Subcutaneous adipose tissue (tissue), 4 donors: ENCODE measurements around the gene ANGEL2. TPM values are rescaled to one million over a fixed set of nuclear protein-coding genes. Genes with fewer than 3 reads are reported as not detected.

Experiments used
- total RNA-seq, 4 donors: library from RNA; depleted of rRNA; stranded (reverse); fragments of >200 nt; gene quantifications; one replicate each; pipeline ENCODE4 v1.1.0, GENCODE V29; 2016
- TF ChIP-seq, protein P1 (sequence below): fragments of 450-650 bp; IDR thresholded peaks from one replicate; pipeline ENCODE4 v1.5.1; 2016; ENCODE audit warnings: low read depth, mild to moderate bottlenecking, control low read depth, antibody characterized with exemption, moderate library complexity

Gene ANGEL2
- total RNA-seq, 4 donors from 2014 or later, result 53.3 to 66.5 (median 62.5) TPM

DNA sequence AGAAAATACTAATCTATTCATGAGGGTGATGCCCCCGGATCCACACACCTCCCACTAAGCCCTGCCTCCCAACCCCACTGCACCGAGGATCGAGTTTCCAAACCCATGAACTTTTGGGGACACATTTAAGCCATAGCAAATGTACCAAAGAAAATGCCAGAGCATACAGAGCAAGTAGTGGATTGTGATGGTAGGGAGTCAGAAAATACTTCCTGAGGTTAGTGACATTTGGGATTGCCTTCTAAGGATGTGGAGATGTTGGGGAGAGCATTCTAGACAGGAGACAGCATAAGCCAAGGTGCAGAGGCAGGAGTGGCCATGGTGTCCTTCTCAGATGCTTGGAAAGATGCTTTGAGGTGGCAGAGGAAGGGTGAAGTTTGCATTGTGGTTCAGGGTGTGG lies 32.2 kb downstream of the ANGEL2 start:
- TF ChIP-seq, protein P1, sequence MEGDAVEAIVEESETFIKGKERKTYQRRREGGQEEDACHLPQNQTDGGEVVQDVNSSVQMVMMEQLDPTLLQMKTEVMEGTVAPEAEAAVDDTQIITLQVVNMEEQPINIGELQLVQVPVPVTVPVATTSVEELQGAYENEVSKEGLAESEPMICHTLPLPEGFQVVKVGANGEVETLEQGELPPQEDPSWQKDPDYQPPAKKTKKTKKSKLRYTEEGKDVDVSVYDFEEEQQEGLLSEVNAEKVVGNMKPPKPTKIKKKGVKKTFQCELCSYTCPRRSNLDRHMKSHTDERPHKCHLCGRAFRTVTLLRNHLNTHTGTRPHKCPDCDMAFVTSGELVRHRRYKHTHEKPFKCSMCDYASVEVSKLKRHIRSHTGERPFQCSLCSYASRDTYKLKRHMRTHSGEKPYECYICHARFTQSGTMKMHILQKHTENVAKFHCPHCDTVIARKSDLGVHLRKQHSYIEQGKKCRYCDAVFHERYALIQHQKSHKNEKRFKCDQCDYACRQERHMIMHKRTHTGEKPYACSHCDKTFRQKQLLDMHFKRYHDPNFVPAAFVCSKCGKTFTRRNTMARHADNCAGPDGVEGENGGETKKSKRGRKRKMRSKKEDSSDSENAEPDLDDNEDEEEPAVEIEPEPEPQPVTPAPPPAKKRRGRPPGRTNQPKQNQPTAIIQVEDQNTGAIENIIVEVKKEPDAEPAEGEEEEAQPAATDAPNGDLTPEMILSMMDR, result no peak

DNA sequence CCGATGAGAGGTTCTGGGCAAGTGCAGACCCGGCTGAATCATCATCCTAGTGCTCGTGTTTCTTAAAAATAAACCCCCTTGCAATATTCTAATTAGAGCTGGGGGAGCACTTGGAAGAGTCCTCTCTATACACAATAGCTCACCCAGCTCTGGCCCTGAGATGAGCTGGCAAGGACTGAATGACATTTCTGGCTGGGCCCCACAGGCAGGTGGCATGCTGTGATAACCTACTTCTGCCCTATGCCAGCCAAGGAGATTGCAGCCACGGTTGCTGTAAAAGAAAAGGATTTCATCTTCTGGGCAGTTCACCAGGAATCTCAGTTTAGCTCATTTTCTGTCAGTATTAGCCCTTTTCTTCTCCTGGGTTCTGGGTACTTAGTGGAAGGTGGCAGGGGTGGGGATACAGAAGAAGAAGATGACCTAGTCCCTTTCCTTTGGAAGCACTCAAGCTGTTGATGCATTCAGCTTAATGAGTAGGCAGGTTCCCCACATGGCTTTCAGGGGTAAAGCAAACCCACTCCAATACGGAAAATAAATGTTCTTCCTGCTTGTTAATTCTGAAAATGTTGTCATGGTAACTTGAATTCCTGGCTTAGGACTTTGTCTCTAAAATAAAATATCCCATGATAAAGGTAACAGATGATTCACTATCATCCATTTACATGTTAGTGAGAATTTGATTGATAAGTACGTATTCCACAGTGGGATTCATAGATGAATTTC lies 33.1 kb downstream of the ANGEL2 start:
- TF ChIP-seq, protein P1, result no peak

DNA sequence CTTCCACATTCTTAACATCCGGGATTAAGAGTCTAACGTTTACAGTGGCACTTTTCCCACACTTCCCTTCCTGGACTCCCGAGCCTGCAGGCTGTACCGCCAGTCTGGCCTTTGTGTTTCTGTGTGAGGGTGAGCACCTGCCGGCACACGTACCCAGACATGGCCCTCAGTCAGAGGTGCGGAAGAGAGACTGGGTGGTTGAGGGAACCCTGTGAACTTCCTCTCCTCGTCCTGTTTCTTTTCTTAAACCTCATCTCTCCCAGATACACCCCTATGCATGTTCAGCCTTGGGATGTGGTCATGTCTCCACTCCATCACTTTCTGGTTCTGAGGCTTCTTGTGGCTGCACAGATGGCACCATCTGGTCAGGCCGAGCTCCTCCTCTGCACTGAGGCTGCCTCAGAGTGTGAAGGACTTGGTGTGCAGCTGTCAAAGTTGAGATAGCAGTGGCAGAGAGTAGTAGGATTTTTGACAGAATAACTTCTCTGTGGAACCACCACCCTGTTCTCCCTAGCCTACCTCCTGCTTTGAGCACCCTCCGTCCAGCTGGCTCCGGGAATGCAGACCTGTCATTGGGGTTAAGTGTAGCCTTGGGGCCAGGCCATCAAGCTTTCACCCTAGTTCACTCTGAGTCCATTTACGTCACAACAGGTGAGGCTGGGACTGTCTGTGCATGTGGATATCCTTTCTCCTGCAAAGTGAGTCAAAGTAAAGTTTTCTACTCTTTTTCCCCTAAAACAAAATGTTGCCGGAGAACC lies 33.9 kb downstream of the ANGEL2 start:
- TF ChIP-seq, protein P1, result no peak

DNA sequence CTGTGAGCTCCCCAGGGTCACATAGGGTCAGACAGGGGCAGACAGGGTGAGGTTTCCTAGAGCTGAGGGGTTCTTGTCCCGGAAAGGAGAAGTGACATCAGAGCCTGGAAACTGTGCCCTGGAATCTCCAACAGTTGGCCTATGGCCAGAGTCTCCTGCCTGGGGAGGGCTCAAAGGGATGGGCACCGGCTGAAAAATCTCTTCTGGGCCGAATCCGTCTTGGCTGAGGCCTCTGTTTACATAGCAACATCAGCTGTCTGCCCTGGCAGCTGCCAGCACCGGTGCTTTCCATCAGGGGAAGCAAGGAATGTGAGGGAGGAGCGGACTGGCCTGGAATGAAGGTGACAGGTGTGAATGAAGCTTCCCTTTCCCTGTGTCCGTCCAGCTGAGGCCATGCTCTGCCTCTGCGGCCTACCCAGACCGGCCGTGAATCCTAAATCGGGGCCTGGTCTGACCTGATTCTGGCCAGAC lies 34.6 kb downstream of the ANGEL2 start:
- TF ChIP-seq, protein P1, result no peak

DNA sequence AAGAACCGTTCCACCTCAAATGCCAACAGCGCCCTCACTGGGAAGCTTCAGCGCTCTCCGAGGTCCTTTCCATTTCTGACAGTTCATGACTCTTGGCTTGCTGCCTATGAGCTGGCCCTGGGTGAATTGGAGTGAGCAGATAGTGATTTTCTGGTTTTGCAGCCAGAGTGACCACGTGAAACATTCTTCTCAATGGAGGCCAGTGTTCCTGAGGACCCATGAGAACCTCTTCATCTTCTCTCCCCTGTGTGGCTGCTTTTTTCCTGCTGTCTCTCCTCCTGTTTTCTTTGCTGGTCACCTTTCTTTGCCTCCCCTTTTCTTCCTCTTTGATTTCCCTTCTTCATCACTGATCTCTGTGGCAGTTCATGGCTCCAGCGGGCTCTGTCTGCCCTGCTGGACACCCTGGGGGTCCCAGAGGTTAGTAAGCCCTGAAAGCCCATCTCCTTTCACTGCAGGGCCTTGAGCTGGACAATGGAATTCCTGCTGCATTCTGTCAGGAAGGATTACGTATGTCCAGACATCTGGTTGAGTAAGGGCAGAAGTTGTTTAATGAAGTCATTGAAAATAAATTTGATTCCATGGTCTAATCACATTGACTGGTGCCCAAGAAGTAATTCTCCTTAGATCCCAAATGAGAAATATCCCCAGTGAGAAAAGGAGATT lies 35.4 kb downstream of the ANGEL2 start:
- TF ChIP-seq, protein P1, result no peak

DNA sequence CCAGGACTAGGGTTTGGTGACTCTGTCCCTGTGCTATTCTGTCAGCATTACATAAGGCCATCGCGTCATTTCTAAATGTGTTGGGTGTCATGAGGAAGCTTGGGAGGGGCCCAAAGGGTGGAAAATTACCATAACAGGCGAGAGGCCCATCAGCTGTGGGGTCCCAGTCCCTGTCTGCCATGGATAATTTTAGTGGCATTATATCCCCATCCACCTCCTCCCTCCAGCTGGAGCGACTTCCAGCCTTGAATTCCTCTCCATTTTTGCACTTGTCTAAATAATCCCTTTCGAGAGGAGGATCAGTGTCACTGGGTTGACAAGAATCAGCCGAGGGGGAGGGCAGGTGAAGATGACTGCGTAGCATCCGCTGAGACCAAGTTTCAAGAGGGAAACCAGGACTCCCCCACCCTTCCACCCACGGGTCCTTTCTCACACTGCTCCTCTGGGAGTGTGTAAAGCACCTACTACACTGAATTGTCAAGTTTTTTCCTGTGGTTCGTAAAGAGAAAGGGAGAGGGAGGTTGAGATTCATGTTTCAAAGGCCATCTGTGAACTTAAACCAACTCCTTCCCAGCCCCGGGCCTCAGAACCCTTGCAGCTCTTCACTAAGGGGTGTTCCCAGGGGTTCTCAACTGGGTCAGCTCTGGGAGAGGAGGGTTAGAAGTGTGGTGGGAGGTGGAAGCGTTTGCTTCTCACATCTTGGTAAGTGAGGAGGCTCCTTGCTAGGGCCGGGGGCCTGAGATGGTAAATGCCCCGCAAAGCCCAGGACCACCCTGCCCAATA lies 36.1 kb downstream of the ANGEL2 start:
- TF ChIP-seq, protein P1, result no peak
